Panc1 (cell line): ENCODE measurements around the gene SRSF1. TPM values are rescaled to one million over a fixed set of nuclear protein-coding genes. Genes with fewer than 3 reads are reported as not detected.

Experiments used
- ATAC-seq: fragments of 200-7000 bp; cut with Tn5 transposase; 2 replicates; pipeline ENCODE4 v1.9.1; 2020; ENCODE audit warnings: mild to moderate bottlenecking, moderate library complexity
- BruUV-seq: library from RNA; stranded (reverse); fragments of 400-500 nt; replicated peaks from 2 replicates; lab custom pipeline; 2021; lab: Mats Ljungman, UMichigan
- CTCF ChIA-PET: fragments of 300-600 bp; sonication (Branson Sonifier 250); formaldehyde crosslinking; loops from one replicate; lab custom pipeline; 2022; ENCODE audit warnings: antibody characterized with exemption; lab: Charles Lee
- POLR2A ChIA-PET: fragments of 300-600 bp; sonication (Branson Sonifier 250); formaldehyde crosslinking; loops from one replicate; lab custom pipeline; 2022; ENCODE audit warnings: antibody characterized with exemption; lab: Charles Lee
- DNase-seq: peaks from one replicate; pipeline ENCODE4 v3.0.0-alpha.2; 2010; ENCODE audit warnings: low read depth, low spot score
- H3K27ac ChIP-seq: 2 replicates; pipeline ENCODE4 v1.5.1; 2011; ENCODE audit warnings: mild to moderate bottlenecking, low read length, inconsistent platforms
- H3K27me3 ChIP-seq: fragments of 200-500 bp; sonication (Bioruptor generic); 2 replicates; pipeline ENCODE4 v1.6.0; 2014; ENCODE audit warnings: low read length, inconsistent platforms; ENCODE audit not compliant: control insufficient read depth, insufficient read depth
- H3K36me3 ChIP-seq: fragments of 200-500 bp; sonication (Bioruptor generic); 2 replicates; pipeline ENCODE4 v1.5.1; 2014; ENCODE audit warnings: inconsistent platforms, mild to moderate bottlenecking, low read length, moderate library complexity; ENCODE audit not compliant: control insufficient read depth, insufficient read depth
- H3K4me1 ChIP-seq: 2 replicates; pipeline ENCODE4 v1.5.1; 2011; ENCODE audit warnings: inconsistent platforms, mild to moderate bottlenecking, low read length, moderate library complexity; ENCODE audit not compliant: control insufficient read depth, insufficient read depth
- H3K4me3 ChIP-seq, 2 experiments: 2 replicates each; pipeline ENCODE4 v1.5.1; 2011 to 2012; ENCODE audit warnings: low read depth in 2 of 2, low read length in 2 of 2, mild to moderate bottlenecking in 2 of 2, inconsistent platforms in 1 of 2, moderate library complexity in 1 of 2
- H3K9me3 ChIP-seq: fragments of 200-500 bp; sonication (Bioruptor generic); 2 replicates; pipeline ENCODE4 v1.5.1; 2014; ENCODE audit warnings: low read depth, mild to moderate bottlenecking, inconsistent platforms, low read length, moderate library complexity; ENCODE audit not compliant: control insufficient read depth, insufficient read depth
- CTCF ChIP-seq: fragments of 450-650 bp; IDR thresholded peaks from 2 replicates; pipeline ENCODE4 v1.5.1; 2017; ENCODE audit warnings: mild to moderate bottlenecking
- POLR2AphosphoS5 ChIP-seq: IDR thresholded peaks from 2 replicates; pipeline ENCODE4 v1.6.1; 2012; ENCODE audit warnings: mild to moderate bottlenecking, low read depth, low read length, moderate library complexity
- REST ChIP-seq, 2 experiments: IDR thresholded peaks; 2 replicates each; pipeline ENCODE4 v1.6.1; 2011 to 2012; ENCODE audit warnings: low read depth in 2 of 2, control low read depth in 1 of 2, low read length in 1 of 2, mild to moderate bottlenecking in 1 of 2, moderate library complexity in 1 of 2; ENCODE audit not compliant: insufficient read depth in 1 of 2
- SIN3A ChIP-seq: IDR thresholded peaks from 2 replicates; pipeline ENCODE4 v1.6.1; 2012; ENCODE audit warnings: low read depth, mild to moderate bottlenecking, low read length, moderate library complexity, borderline replicate concordance; ENCODE audit not compliant: insufficient read depth
- TCF7L2 ChIP-seq: IDR thresholded peaks from 2 replicates; pipeline ENCODE4 v1.6.1; 2011; ENCODE audit warnings: mild to moderate bottlenecking, low read depth, low read length, inconsistent platforms
- in situ Hi-C: cut with HindIII; loops from 2 replicates; pipeline ENCODE4 v1.10.0; 2016; ENCODE audit warnings: low sequenced_read_pairs, low pct_unique_long_range_greater_than_20kb
- intact Hi-C: fragments of 100-400 bp; cut with micrococcal nuclease; formaldehyde crosslinking; loops from one replicate; pipeline ENCODE4 v1.10.0; 2022; ENCODE audit not compliant: unreplicated experiment
- total RNA-seq: library from RNA; stranded (reverse); gene quantifications from one replicate; pipeline ENCODE4 v1.2.1, GENCODE V29; 2021; ENCODE audit not compliant: unreplicated experiment

Gene SRSF1
- total RNA-seq, 1 experiment from 2014 or later, result 362 TPM

- ChIA-PET CTCF (interaction anchor here (0.9 to 1.0 kb wide), 2 partner anchors 66 to 126 kb away, joined by 3 read pairs; no protein-coding TSS in a partner anchor), POLR2A (interaction anchor here (0.9 to 1.2 kb wide), 2 partner anchors 39 to 50 kb away, joined by 3 to 5 read pairs; no protein-coding TSS in a partner anchor)
- Histone ChIP-seq H3K9me3 (no peaks in the 10 kb centered on the region), H3K4me3 (peak overlapping the region; percentile 6 to 13; a peak in 3 of 4 replicates), H3K36me3 (peaks cover 27% of the 10 kb centered on the region), H3K27ac (peak overlapping the region; percentile 94), H3K4me1 (peaks cover 41% of the 10 kb centered on the region), H3K27me3 (no peaks in the 10 kb centered on the region)
- in situ Hi-C loops, result no loop called here
- no peak for TF ChIP-seq POLR2AphosphoS5
- TF ChIP-seq REST (IDR thresholded peaks at IDR 0.05; ENCODE audit: insufficient read depth in 1 of 2, low read depth in 2 of 2, low read length in 1 of 2), result no peak; a peak in 1 of 4 replicates
- no peak for TF ChIP-seq SIN3A
- TF ChIP-seq CTCF, result no peak
- TF ChIP-seq TCF7L2, result no peak
- no peak for DNase-seq
- BruUV-seq, result no TSS peak
- no peak for ATAC-seq
- intact Hi-C loops, result no loop called here
Observed at GRCh38 chr17:57985675-57985974, 21.4 kb downstream of the SRSF1 start.

GRCh38 chr17:57984936-57985674, 21.9 kb downstream of the SRSF1 start:
- H3K36me3 ChIP-seq, result peaks cover 31% of the 10 kb centered on the region
- H3K9me3 ChIP-seq, result no peaks in the 10 kb centered on the region
- ChIA-PET POLR2A (interaction anchor here (0.5 kb wide), 1 partner anchor 34 kb away, joined by 3 read pairs; no protein-coding TSS in a partner anchor), CTCF (interaction anchor here (0.9 to 1.0 kb wide), 2 partner anchors 66 to 126 kb away, joined by 3 read pairs; no protein-coding TSS in a partner anchor)
- no TSS peak for BruUV-seq
- no peaks in the 10 kb centered on the region for H3K27me3 ChIP-seq
- H3K4me1 ChIP-seq, result peaks cover 36% of the 10 kb centered on the region
- H3K4me3 ChIP-seq, result peak overlapping the region; percentile 6 to 13
- in situ Hi-C loops, result no loop called here
- no peak for ATAC-seq
- DNase-seq, result no peak
- intact Hi-C loops, result no loop called here
- TF ChIP-seq CTCF, result no peak
- TF ChIP-seq POLR2AphosphoS5, result no peak
- TF ChIP-seq REST (IDR thresholded peaks at IDR 0.05; ENCODE audit: insufficient read depth in 1 of 2, low read depth in 2 of 2, low read length in 1 of 2), result no peak; a peak in 1 of 4 replicates
- no peak for TF ChIP-seq TCF7L2
- TF ChIP-seq SIN3A, result no peak
- peak overlapping the region; percentile 94 for H3K27ac ChIP-seq
